CD4-positive, alpha-beta T cell treated with Interleukin-17A for 4 hours (primary cell): Measurements from ENCODE around the gene RNASET2.
"Not testable (repeated sequence)": the region's sequence is repeated elsewhere in the genome, so short reads cannot be mapped to it uniquely, and the experiment has no call there.

Experiments
- DNase-seq: peaks from one replicate; pipeline ENCODE4 v3.0.0-alpha.2; 2020; ENCODE audit warnings: mixed read lengths

The RNASET2 gene

GRCh38 chr6:166969390-166970002, 13.1 kb upstream of the RNASET2 start:
- peak; percentile 44 for DNase-seq

- no peak for DNase-seq
These were observed 9.9 kb upstream of the RNASET2 start for GRCh38 chr6:166966268-166966667.

GRCh38 chr6:166960609-166960978, 4.2 kb upstream of the RNASET2 start:
- DNase-seq, result no peak

GRCh38 chr6:166959911-166960608, 3.7 kb upstream of the RNASET2 start:
- DNase-seq, result peak; percentile 13

GRCh38 chr6:166958926-166959861, 2.8 kb upstream of the RNASET2 start:
- DNase-seq, result peak; percentile 70

- DNase-seq, result no peak
These were observed 1.4 kb upstream of the RNASET2 start for GRCh38 chr6:166957805-166958076.

GRCh38 chr6:166957087-166957804, 896 bp upstream of the RNASET2 start:
- DNase-seq, result peak; percentile 72

- DNase-seq, result peak; percentile 10
These were observed 396 bp downstream of the RNASET2 start for GRCh38 chr6:166955865-166956443.

GRCh38 chr6:166955121-166955864, 1.1 kb downstream of the RNASET2 start:
- peak; percentile 69 for DNase-seq

- no peak for DNase-seq
These were observed 2.1 kb downstream of the RNASET2 start for GRCh38 chr6:166954118-166954713.

GRCh38 chr6:166952567-166953486, 3.5 kb downstream of the RNASET2 start:
- DNase-seq, result peak; percentile 69

- peak; percentile 31 for DNase-seq
These were observed 4.2 kb downstream of the RNASET2 start for GRCh38 chr6:166952121-166952520.

GRCh38 chr6:166951670-166952060, 4.7 kb downstream of the RNASET2 start:
- no peak for DNase-seq

GRCh38 chr6:166950892-166951669, 5.3 kb downstream of the RNASET2 start:
- peak; percentile 70 for DNase-seq

- DNase-seq, result peak; percentile 42
These were observed 5.9 kb downstream of the RNASET2 start for GRCh38 chr6:166950443-166950821.

GRCh38 chr6:166949528-166950442, 6.6 kb downstream of the RNASET2 start:
- peak; percentile 43 for DNase-seq

GRCh38 chr6:166948724-166949123, 7.6 kb downstream of the RNASET2 start:
- DNase-seq, result not testable (repeated sequence)

- no peak for DNase-seq
These were observed 9.1 kb downstream of the RNASET2 start for GRCh38 chr6:166947251-166947650.
